Lung (tissue), 12 donors: Measurements from ENCODE around the gene DRC3. TPM values are rescaled to one million over a fixed set of nuclear protein-coding genes. Genes with fewer than 3 reads are reported as not detected.

Experiments used
- ATAC-seq: fragments of 200-7000 bp; cut with Tn5 transposase; one replicate; pipeline ENCODE4 v1.9.1; 2020; ENCODE audit warnings: moderate number of reproducible peaks; ENCODE audit not compliant: insufficient read depth, low FRiP score
- DNase-seq, 3 donors: peaks; one replicate each; pipeline ENCODE4 v3.0.0-alpha.2; 2013 to 2017
- H3K27ac ChIP-seq, 2 donors: one replicate each; pipeline ENCODE4 v1.5.1; 2013; ENCODE audit warnings: mild to moderate bottlenecking in 2 of 2, moderate library complexity in 2 of 2, control low read depth in 1 of 2, inconsistent platforms in 1 of 2, low read depth in 1 of 2, low read length in 1 of 2
- H3K27me3 ChIP-seq, 3 donors: one replicate each; pipeline ENCODE4 v1.5.1; 2013; ENCODE audit warnings: low read length in 2 of 3; ENCODE audit not compliant: control insufficient read depth in 3 of 3, insufficient read depth in 3 of 3
- H3K36me3 ChIP-seq, 4 donors: one replicate each; pipeline ENCODE4 v1.5.1; 2013; ENCODE audit warnings: low read length in 4 of 4, mild to moderate bottlenecking in 1 of 4, moderate library complexity in 1 of 4; ENCODE audit not compliant: control insufficient read depth in 4 of 4, insufficient read depth in 4 of 4
- H3K4me1 ChIP-seq, 5 donors: one replicate each; pipeline ENCODE4 v1.5.1; 2013; ENCODE audit warnings: low read length in 5 of 5, mild to moderate bottlenecking in 2 of 5, moderate library complexity in 1 of 5; ENCODE audit not compliant: control insufficient read depth in 5 of 5, insufficient read depth in 5 of 5
- H3K4me3 ChIP-seq: one replicate; pipeline ENCODE4 v1.5.1; 2013; ENCODE audit warnings: mild to moderate bottlenecking, control low read depth, moderate library complexity
- H3K9ac ChIP-seq, 2 donors: one replicate each; pipeline ENCODE4 v1.5.1; 2013; ENCODE audit warnings: low read length in 2 of 2, control low read depth in 1 of 2; ENCODE audit not compliant: insufficient read depth in 1 of 2
- H3K9me3 ChIP-seq, 4 donors: one replicate each; pipeline ENCODE4 v1.5.1; 2013; ENCODE audit warnings: low read length in 3 of 4, mild to moderate bottlenecking in 1 of 4, moderate library complexity in 1 of 4; ENCODE audit not compliant: control insufficient read depth in 4 of 4, insufficient read depth in 3 of 4
- CTCF ChIP-seq: IDR thresholded peaks from 2 replicates; pipeline ENCODE4 v1.5.1; 2012; ENCODE audit warnings: mild to moderate bottlenecking; ENCODE audit errors: control extremely low read depth, extremely low read depth
- WGBS, 2 donors: extraction: QIAGEN DNeasy Blood & Tissue Kit; methylation state at CpG; one replicate each; pipeline ENCODE4 v1.1.7; 2013; 5-methylcytosine and 5-hydroxymethylcytosine counted together
- polyA plus RNA-seq, 2 donors: library from polyadenylated mRNA; stranded (reverse); fragments of 200-250 nt; gene quantifications; one replicate each; pipeline ENCODE4 v1.2.1, GENCODE V29; 2013
- total RNA-seq, 2 donors: library from RNA; depleted of rRNA in 1 of 2; stranded (reverse); fragments of >200 nt in 1 of 2; gene quantifications; one replicate each; pipeline ENCODE4 v1.2.1, GENCODE V29; 2014 to 2021
- donor health status: control.
- donor health status: control.
- donor health status: Bipolar disorder and iron deficiency.
- donor health status: healthy.
- donor health status: DM: yes; HTN: yes; CAD: no.

DRC3 gene
- total and polyA plus RNA-seq, 4 donors: 6.6 to 29.5 (median 13.5) TPM

- H3K27me3 ChIP-seq: no peaks in the 10 kb centered on the region
- 2% methylated on average over 26 to 33 of the region's 33 CpGs for WGBS, 2 donors
- H3K4me1 ChIP-seq: peaks cover 2 to 20% (median 9%) of the 10 kb centered on the region in 5 donors
- H3K4me3 ChIP-seq: peak overlapping the region; percentile 92
- peak; percentile 43 to 48 (median 47) for DNase-seq
- no peaks in the 10 kb centered on the region for H3K9me3 ChIP-seq
- no peak for TF ChIP-seq CTCF
- peaks cover 0 to 3% (median 0%) of the 10 kb centered on the region in 4 donors for H3K36me3 ChIP-seq
- peak overlapping the region; percentile 12 to 76 for H3K9ac ChIP-seq
- no peak for ATAC-seq
- peak overlapping the region; percentile 90 to 98 for H3K27ac ChIP-seq
Observed at GRCh38 chr17:17971431-17972125, 1.1 kb upstream of the DRC3 start.

GRCh38 chr17:17972952-17973254 lies 241 bp downstream of the DRC3 start:
- no peak for TF ChIP-seq CTCF
- WGBS, 2 donors: 4 to 5% methylated on average over 13 of the region's 13 CpGs
- Histone ChIP-seq H3K9me3 (no peaks in the 10 kb centered on the region), H3K4me3 (peak overlapping the region; percentile 39), H3K27ac (peak overlapping the region in 1 of 2 donors; percentile 34), H3K36me3 (peaks cover 0 to 3% (median 0%) of the 10 kb centered on the region in 4 donors), H3K9ac (peak overlapping the region in 1 of 2 donors; percentile 16), H3K4me1 (peaks cover 2 to 20% (median 9%) of the 10 kb centered on the region in 5 donors), H3K27me3 (no peaks in the 10 kb centered on the region)
- ATAC-seq (no peak), DNase-seq (no peak)

GRCh38 chr17:17975436-17975835 lies 2.8 kb downstream of the DRC3 start:
- DNase-seq (no peak), ATAC-seq (no peak)
- Histone ChIP-seq H3K27ac (no peak overlapping the region), H3K9me3 (no peaks in the 10 kb centered on the region), H3K9ac (no peak overlapping the region), H3K27me3 (no peaks in the 10 kb centered on the region), H3K4me3 (no peak overlapping the region), H3K4me1 (peaks cover 2 to 19% (median 6%) of the 10 kb centered on the region in 5 donors), H3K36me3 (peaks cover 0 to 3% (median 0%) of the 10 kb centered on the region in 4 donors)
- no peak for TF ChIP-seq CTCF
- 39 to 65% methylated on average over 8 of the region's 8 CpGs for WGBS, 2 donors
